A673 (cell line): Measurements from ENCODE around the gene KCNMA1. TPM values are rescaled to one million over a fixed set of nuclear protein-coding genes. Genes with fewer than 3 reads are reported as not detected.

Experiments
- BruUV-seq: library from RNA; stranded (reverse); fragments of 400-500 nt; replicated peaks from 2 replicates; lab custom pipeline; 2021; lab: Mats Ljungman, UMichigan
- CTCF ChIA-PET: fragments of 300-600 bp; sonication (Branson Sonifier 250); formaldehyde crosslinking; loops from one replicate; lab custom pipeline; 2022; ENCODE audit warnings: antibody characterized with exemption; lab: Charles Lee
- POLR2A ChIA-PET: fragments of 300-600 bp; sonication (Branson Sonifier 250); formaldehyde crosslinking; loops from one replicate; lab custom pipeline; 2022; ENCODE audit warnings: antibody characterized with exemption; ENCODE audit not compliant: low non-redundant PET; lab: Charles Lee
- DNase-seq: peaks from one replicate; pipeline ENCODE4 v3.0.0-alpha.2; 2015; ENCODE audit warnings: low spot score
- H3K27ac ChIP-seq: fragments of 200-600 bp; sonication (generic); 2 replicates; pipeline ENCODE4 v1.5.1; 2016; ENCODE audit warnings: mixed run types, low read depth, mild to moderate bottlenecking, mixed read lengths, antibody characterized with exemption, low read length; ENCODE audit not compliant: poor library complexity, severe bottlenecking
- H3K27me3 ChIP-seq: fragments of 200-600 bp; sonication (generic); replicated peaks from 2 replicates; pipeline ENCODE4 v1.6.1; 2017; ENCODE audit warnings: mixed run types, low read depth, mild to moderate bottlenecking, mixed read lengths, antibody characterized with exemption, low read length; ENCODE audit not compliant: insufficient read depth, poor library complexity
- H3K36me3 ChIP-seq: fragments of 200-600 bp; sonication (generic); 2 replicates; pipeline ENCODE4 v1.6.1; 2016; ENCODE audit warnings: mixed run types, mild to moderate bottlenecking, mixed read lengths, antibody characterized with exemption, low read length; ENCODE audit not compliant: insufficient read depth, poor library complexity, severe bottlenecking
- H3K4me1 ChIP-seq: fragments of 200-600 bp; sonication (generic); 2 replicates; pipeline ENCODE4 v1.6.1; 2017; ENCODE audit warnings: mixed run types, mild to moderate bottlenecking, mixed read lengths, antibody characterized with exemption, low read length; ENCODE audit not compliant: insufficient read depth, poor library complexity, severe bottlenecking
- H3K4me3 ChIP-seq: fragments of 200-600 bp; sonication (generic); 2 replicates; pipeline ENCODE4 v1.5.1; 2016; ENCODE audit warnings: low read depth, mixed run types, mild to moderate bottlenecking, mixed read lengths, low read length; ENCODE audit not compliant: poor library complexity, severe bottlenecking
- H3K9me3 ChIP-seq: fragments of 200-600 bp; sonication (generic); 2 replicates; pipeline ENCODE4 v1.6.1; 2016; ENCODE audit warnings: mixed run types, low read depth, mild to moderate bottlenecking, mixed read lengths, antibody characterized with exemption, low read length; ENCODE audit not compliant: poor library complexity, severe bottlenecking
- CTCF ChIP-seq: fragments of 300-800, 200-600 bp; sonication (generic); conservative IDR thresholded peaks from 2 replicates; pipeline ENCODE4 v1.5.1; 2017; ENCODE audit warnings: low read depth, mild to moderate bottlenecking, antibody characterized with exemption, low read length, moderate library complexity, mixed read lengths
- EZH2 ChIP-seq: fragments of 200-600 bp; sonication (generic); IDR thresholded peaks from 2 replicates; pipeline ENCODE4 v1.6.1; 2017; ENCODE audit warnings: borderline replicate concordance, low read depth, mild to moderate bottlenecking, mixed read lengths, antibody characterized with exemption, low read length; ENCODE audit not compliant: poor library complexity, severe bottlenecking
- intact Hi-C: fragments of 100-400 bp; cut with micrococcal nuclease; formaldehyde crosslinking; loops from one replicate; pipeline ENCODE4 v1.10.0; 2022; ENCODE audit not compliant: unreplicated experiment
- total RNA-seq: library from RNA; stranded (reverse); gene quantifications from 2 replicates; pipeline ENCODE4 v1.2.3, GENCODE V29; 2021

Gene KCNMA1
- total RNA-seq, 1 experiment from 2014 or later: 0.84 TPM

DNA sequence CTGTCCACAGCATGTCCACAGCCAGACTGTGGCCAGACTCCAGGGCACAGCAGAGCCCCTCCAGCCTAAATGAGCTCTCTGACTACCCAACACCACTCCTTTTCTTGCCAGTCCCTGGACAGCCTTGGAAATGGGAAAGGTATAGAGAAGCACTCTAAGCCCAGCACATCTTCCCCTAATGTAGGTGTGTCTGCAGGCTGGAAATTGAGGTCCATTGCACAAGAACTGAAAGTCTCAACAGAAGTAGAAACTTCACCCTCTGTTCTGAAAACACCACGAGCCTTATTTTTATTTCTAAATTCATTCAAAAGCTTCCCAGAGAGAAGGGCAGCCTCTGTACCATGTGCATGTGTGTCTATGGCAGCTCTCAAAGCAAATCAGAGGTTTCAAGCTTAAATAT lies 3.7 kb upstream of the KCNMA1 start:
- intact Hi-C loops: loop anchor here (1.0 to 5.0 kb wide), 2 partner anchors 147 to 389 kb away; no protein-coding TSS in a partner anchor
- Histone ChIP-seq H3K36me3 (no peaks in the 10 kb centered on the region), H3K4me3 (no peak overlapping the region), H3K27me3 (peaks cover 49% of the 10 kb centered on the region), H3K4me1 (peaks cover 4% of the 10 kb centered on the region), H3K27ac (no peak overlapping the region), H3K9me3 (no peaks in the 10 kb centered on the region)
- TF ChIP-seq CTCF: no peak
- no peak for TF ChIP-seq EZH2
- no peak for DNase-seq
- no TSS peak for BruUV-seq
- POLR2A ChIA-PET: no interaction called here
- CTCF ChIA-PET: interaction anchor here (0.6 to 2.6 kb wide), 9 partner anchors 9 to 494 kb away, joined by 3 to 11 read pairs (median 3); no protein-coding TSS in a partner anchor

DNA sequence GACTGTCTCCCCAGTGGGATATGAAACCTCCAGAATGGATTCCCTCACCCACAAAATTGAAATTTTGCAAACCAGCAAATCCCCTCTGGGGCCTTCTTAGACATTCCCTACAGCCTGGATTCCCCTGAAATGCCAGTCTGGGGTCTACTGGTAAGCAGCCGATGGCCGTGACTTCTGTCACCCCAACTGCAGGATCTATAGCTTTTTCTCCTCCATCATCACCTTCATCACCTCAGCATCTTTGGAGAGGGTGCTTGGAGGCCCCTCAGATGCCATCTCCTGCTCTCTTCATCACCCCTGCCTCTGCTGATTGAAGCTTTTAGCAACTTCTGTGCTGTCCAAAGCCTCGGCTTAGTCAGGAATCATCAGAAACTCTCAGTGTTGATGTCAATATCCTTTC lies 2.6 kb upstream of the KCNMA1 start:
- Histone ChIP-seq H3K27ac (no peak overlapping the region), H3K27me3 (peaks cover 60% of the 10 kb centered on the region), H3K4me3 (no peak overlapping the region), H3K9me3 (no peaks in the 10 kb centered on the region), H3K36me3 (no peaks in the 10 kb centered on the region), H3K4me1 (peaks cover 4% of the 10 kb centered on the region)
- BruUV-seq: no TSS peak
- POLR2A ChIA-PET: no interaction called here
- intact Hi-C loops: loop anchor here (5.0 kb wide), 1 partner anchor 388 kb away; no protein-coding TSS in a partner anchor
- TF ChIP-seq EZH2: no peak
- CTCF ChIA-PET: no interaction called here
- DNase-seq: no peak

GRCh38 chr10:77639756-77640155 lies 2.1 kb upstream of the KCNMA1 start:
- Histone ChIP-seq H3K4me1 (peaks cover 4% of the 10 kb centered on the region), H3K9me3 (no peaks in the 10 kb centered on the region), H3K36me3 (no peaks in the 10 kb centered on the region), H3K4me3 (no peak overlapping the region), H3K27ac (no peak overlapping the region), H3K27me3 (peaks cover 64% of the 10 kb centered on the region)
- intact Hi-C loops: loop anchor here (5.0 kb wide), 1 partner anchor 387 kb away; no protein-coding TSS in a partner anchor
- no peak for DNase-seq
- ChIA-PET CTCF (no interaction called here), POLR2A (no interaction called here)
- BruUV-seq: no TSS peak
- TF ChIP-seq CTCF (no peak), EZH2 (no peak)
